Camera-type eye (tissue), 1 donor: ENCODE measurements around the gene GNRH2. TPM values are rescaled to one million over a fixed set of nuclear protein-coding genes. Genes with fewer than 3 reads are reported as not detected.

Experiments
- total RNA-seq: library from RNA; depleted of rRNA; stranded (reverse); fragments of >200 nt; gene quantifications from one replicate; pipeline ENCODE4 v1.2.3, GENCODE V29; 2014

The GNRH2 gene
- 1.3 TPM for total RNA-seq

GRCh38 chr20:3043322-3043721 is at the start of gene GNRH2:
GNRH2 (plus strand) TSS chr20:3043622; CDS start chr20:3044415, 793 bp downstream.

GRCh38 chr20:3045816-3046676 is 2.6 kb downstream of the GNRH2 start, which contains the start of gene MRPS26:
MRPS26 (plus strand) TSS chr20:3046052; CDS start chr20:3046069, 17 bp downstream.

GRCh38 chr20:3071610-3072529 is 28.4 kb downstream of the GNRH2 start, which contains the start of gene OXT:
OXT (plus strand) TSS chr20:3071620; CDS start chr20:3071656, 36 bp downstream.

GRCh38 chr20:3084283-3084985 is 41.0 kb downstream of the GNRH2 start, which contains the start of gene AVP:
AVP (minus strand) TSS chr20:3084724; CDS start chr20:3084674, 50 bp downstream.

Other genes starting within 250 kb of the GNRH2 start
- gene CPXM1, start 243.0 kb upstream of the GNRH2 start, total RNA-seq = 89.2 TPM
- not detected for gene C20orf141, start 228.6 kb upstream of the GNRH2 start, total RNA-seq
- gene TMEM239, start 227.3 kb upstream of the GNRH2 start, total RNA-seq = not detected
- gene PCED1A, start 203.0 kb upstream of the GNRH2 start, total RNA-seq = 41.1 TPM
- 46.4 TPM for gene VPS16, start 202.9 kb upstream of the GNRH2 start, total RNA-seq
- 104 TPM for gene PTPRA, start 170.1 kb upstream of the GNRH2 start, total RNA-seq
- 36.7 TPM for gene MRPS26, start 2.4 kb downstream of the GNRH2 start, total RNA-seq
- gene OXT, start 28.0 kb downstream of the GNRH2 start, total RNA-seq = not detected
- not detected for gene AVP, start 41.1 kb downstream of the GNRH2 start, total RNA-seq
- gene FASTKD5, start 116.2 kb downstream of the GNRH2 start, total RNA-seq = 21.6 TPM
- gene UBOX5, start 116.2 kb downstream of the GNRH2 start, total RNA-seq = 7.5 TPM
- gene LZTS3, start 129.9 kb downstream of the GNRH2 start, total RNA-seq = 18.7 TPM
- gene DDRGK1, start 161.1 kb downstream of the GNRH2 start, total RNA-seq = 50.0 TPM
- gene ITPA, start 165.9 kb downstream of the GNRH2 start, total RNA-seq = 22.7 TPM
- 1.8 TPM for gene SLC4A11, start 195.6 kb downstream of the GNRH2 start, total RNA-seq